Measurements from ENCODE around the gene TSPAN18.

The TSPAN18 gene

GRCh38 chr11:44969651-44970252, 243.0 kb downstream of the TSPAN18 start:
- no peak for DNase-seq

GRCh38 chr11:44970293-44970692, 243.5 kb downstream of the TSPAN18 start:
- no peak for DNase-seq

GRCh38 chr11:44971185-44971584, 244.4 kb downstream of the TSPAN18 start:
- no peak for DNase-seq

- no peak for DNase-seq
Measured at GRCh38 chr11:44972746-44973435, 246.1 kb downstream of the TSPAN18 start.

GRCh38 chr11:44973632-44974401, 247.1 kb downstream of the TSPAN18 start:
- DNase-seq: no peak

- no peak for DNase-seq
Measured at GRCh38 chr11:44974402-44975000, 247.7 kb downstream of the TSPAN18 start.

GRCh38 chr11:44976576-44976975, 249.8 kb downstream of the TSPAN18 start:
- DNase-seq: no peak

GRCh38 chr11:44977493-44977984, 250.8 kb downstream of the TSPAN18 start:
- no peak for DNase-seq

- DNase-seq: no peak
Measured at GRCh38 chr11:44978274-44978960, 251.7 kb downstream of the TSPAN18 start.

GRCh38 chr11:44978961-44979331, 252.2 kb downstream of the TSPAN18 start:
- no peak for DNase-seq

GRCh38 chr11:44979543-44980399, 253.0 kb downstream of the TSPAN18 start:
- DNase-seq: no peak

GRCh38 chr11:44980533-44981427, 254.0 kb downstream of the TSPAN18 start:
- DNase-seq: no peak
